GM23338 (cell line): ENCODE results near the gene KCNH6. TPM values are rescaled to one million over a fixed set of nuclear protein-coding genes. Genes with fewer than 3 reads are reported as not detected.

Source experiments
- ATAC-seq: fragments of 200-7000 bp; cut with Tn5 transposase; 3 replicates; pipeline ENCODE4 v1.9.1; 2020
- DNase-seq: peaks from one replicate; pipeline ENCODE4 v3.0.0-alpha.2; 2015; ENCODE audit warnings: low spot score
- H2AFZ ChIP-seq: fragments of 200-600 bp; sonication (generic); 2 replicates; pipeline ENCODE4 v1.8.0; 2016; ENCODE audit warnings: antibody characterized with exemption, mild to moderate bottlenecking, moderate library complexity
- H3F3A ChIP-seq: fragments of 200-600 bp; sonication (generic); replicated peaks from 2 replicates; pipeline ENCODE4 v1.8.0; 2017; ENCODE audit warnings: antibody characterized with exemption, mixed run types, low read depth
- H3K27ac ChIP-seq: fragments of 200-600 bp; sonication (generic); 2 replicates; pipeline ENCODE4 v1.6.1; 2016; ENCODE audit warnings: low read depth
- H3K27me3 ChIP-seq: fragments of 200-600 bp; sonication (generic); 2 replicates; pipeline ENCODE4 v1.8.0; 2016; ENCODE audit warnings: mild to moderate bottlenecking, mixed run types, moderate library complexity; ENCODE audit not compliant: insufficient read depth
- H3K36me3 ChIP-seq: fragments of 200-600 bp; sonication (generic); 2 replicates; pipeline ENCODE4 v1.8.0; 2016; ENCODE audit warnings: mild to moderate bottlenecking; ENCODE audit not compliant: insufficient read depth
- H3K4me1 ChIP-seq: fragments of 200-600 bp; sonication (generic); 2 replicates; pipeline ENCODE4 v1.8.0; 2016; ENCODE audit warnings: mild to moderate bottlenecking, moderate library complexity; ENCODE audit not compliant: insufficient read depth
- H3K4me2 ChIP-seq: fragments of 200-600 bp; sonication (generic); 2 replicates; pipeline ENCODE4 v1.7.1; 2017; ENCODE audit warnings: mixed run types
- H3K4me3 ChIP-seq: fragments of 200-600 bp; sonication (generic); 2 replicates; pipeline ENCODE4 v1.6.1; 2016; ENCODE audit warnings: mixed run types
- H3K79me2 ChIP-seq: fragments of 200-600 bp; sonication (generic); replicated peaks from 2 replicates; pipeline ENCODE4 v1.8.0; 2017; ENCODE audit warnings: mild to moderate bottlenecking; ENCODE audit not compliant: insufficient read depth
- H3K9me2 ChIP-seq: fragments of 200-600 bp; sonication (generic); 2 replicates; pipeline ENCODE4 v1.8.0; 2017; ENCODE audit not compliant: insufficient read depth
- H4K20me1 ChIP-seq: fragments of 200-600 bp; sonication (generic); replicated peaks from 2 replicates; pipeline ENCODE4 v1.8.0; 2017; ENCODE audit warnings: mild to moderate bottlenecking; ENCODE audit not compliant: insufficient read depth
- H3K27ac Mint-ChIP-seq: 2 replicates; pipeline ENCODE4 v1.8.0; 2020; ENCODE audit warnings: inconsistent platforms, mild to moderate bottlenecking, moderate library complexity, mixed read lengths
- H3K27me3 Mint-ChIP-seq: 3 replicates; pipeline ENCODE4 v1.8.0; 2022; ENCODE audit warnings: low read depth, mild to moderate bottlenecking, moderate library complexity, mixed read lengths, inconsistent platforms; ENCODE audit not compliant: insufficient read depth, poor library complexity
- H3K36me3 Mint-ChIP-seq: 3 replicates; pipeline ENCODE4 v1.8.0; 2021; ENCODE audit warnings: low read depth, mild to moderate bottlenecking, inconsistent platforms, moderate library complexity, mixed read lengths
- H3K4me1 Mint-ChIP-seq: 3 replicates; pipeline ENCODE4 v1.8.0; 2020; ENCODE audit warnings: mild to moderate bottlenecking, inconsistent platforms, mixed read lengths
- H3K4me3 Mint-ChIP-seq: 3 replicates; pipeline ENCODE4 v1.8.0; 2021; ENCODE audit warnings: moderate library complexity, mild to moderate bottlenecking, inconsistent platforms, mixed read lengths
- H3K9me3 Mint-ChIP-seq: 3 replicates; pipeline ENCODE4 v1.8.0; 2020; ENCODE audit warnings: moderate library complexity, mild to moderate bottlenecking, inconsistent platforms, mixed read lengths
- CREB1 ChIP-seq: fragments of 250-450 bp; sonication (Bioruptor Pico); IDR thresholded peaks from 2 replicates; pipeline ENCODE4 v1.5.0; 2020; ENCODE audit warnings: low read depth, mild to moderate bottlenecking, moderate library complexity
- EZH2 ChIP-seq: fragments of 200-600 bp; sonication (generic); IDR thresholded peaks from one replicate; pipeline ENCODE4 v1.8.0; 2017; ENCODE audit warnings: antibody characterized with exemption, mild to moderate bottlenecking, low read depth; ENCODE audit not compliant: unreplicated experiment
- JUNB ChIP-seq: IDR thresholded peaks from one replicate; pipeline ENCODE4 v1.6.1; 2016; ENCODE audit warnings: antibody characterized with exemption; ENCODE audit not compliant: unreplicated experiment
- ZNF114 ChIP-seq: fragments of 250-450 bp; sonication (Bioruptor Pico); IDR thresholded peaks from 2 replicates; pipeline ENCODE4 v1.5.0; 2020; ENCODE audit warnings: mild to moderate bottlenecking, moderate library complexity
- ZNF331 ChIP-seq: fragments of 250-450 bp; sonication (Bioruptor Pico); IDR thresholded peaks from 2 replicates; pipeline ENCODE4 v1.5.0; 2020; ENCODE audit warnings: low read depth, mild to moderate bottlenecking, moderate library complexity
- ZNF462 ChIP-seq: fragments of 250-450 bp; sonication (Bioruptor Pico); IDR thresholded peaks from 2 replicates; pipeline ENCODE4 v1.5.0; 2020; ENCODE audit warnings: mild to moderate bottlenecking, moderate library complexity
- polyA plus RNA-seq: library from polyadenylated mRNA; unstranded; fragments of >200 nt; fragmentation: Nextera tagmentation; extraction: Ambion mirVana; gene quantifications from 2 replicates; pipeline ENCODE4 v1.2.1, GENCODE V29; 2016
- total RNA-seq: library from RNA; depleted of rRNA; stranded (reverse); fragments of >200 nt; shearing (Covaris generic); gene quantifications from 2 replicates; pipeline ENCODE4 v1.2.3, GENCODE V29; 2014

Gene KCNH6
- total and polyA plus RNA-seq, 2 experiments from 2014 or later, result 1.3 to 2.8 TPM

GRCh38 chr17:63475491-63476412 lies 47.4 kb upstream of the KCNH6 start:
- Mint-ChIP-seq H3K27ac (no peak overlapping the region), H3K27me3 (peaks cover 34% of the 10 kb centered on the region), H3K9me3 (no peaks in the 10 kb centered on the region; the same call in 2 of the 3 replicates), H3K4me1 (peaks cover 32% of the 10 kb centered on the region), H3K4me3 (peak overlapping the region; percentile 63), H3K36me3 (no peaks in the 10 kb centered on the region)
- Histone ChIP-seq H3K4me3 (peak overlapping the region; percentile 78), H2AFZ (0 out of 2 replicates have a peak overlapping the region, but pooled peaks have one; percentile 81), H3K27me3 (peaks cover 19% of the 10 kb centered on the region), H3K4me1 (peaks cover 24% of the 10 kb centered on the region), H3F3A (0 out of 2 replicates have a peak, but pooled peaks cover 5% of the 10 kb centered on the region), H3K9me2 (no peaks in the 10 kb centered on the region), H4K20me1 (no peaks in the 10 kb centered on the region), H3K4me2 (peak overlapping the region; percentile 99), H3K79me2 (no peaks in the 10 kb centered on the region), H3K27ac (no peak overlapping the region), H3K36me3 (no peaks in the 10 kb centered on the region)
- TF ChIP-seq CREB1 (CRISPR knock-in tag) (no peak), EZH2 (no peak), JUNB (no peak), ZNF114 (CRISPR knock-in tag) (no peak), ZNF331 (CRISPR knock-in tag) (no peak), ZNF462 (CRISPR knock-in tag) (no peak)
- DNase-seq, result peak; percentile 39
- ATAC-seq, result no peak
